Panc1 (cell line): ENCODE data around the gene TMOD3. TPM values are rescaled to one million over a fixed set of nuclear protein-coding genes. Genes with fewer than 3 reads are reported as not detected.

Experiments used
- ATAC-seq: fragments of 200-7000 bp; cut with Tn5 transposase; 2 replicates; pipeline ENCODE4 v1.9.1; 2020; ENCODE audit warnings: mild to moderate bottlenecking, moderate library complexity
- BruUV-seq: library from RNA; stranded (reverse); fragments of 400-500 nt; replicated peaks from 2 replicates; lab custom pipeline; 2021; lab: Mats Ljungman, UMichigan
- CTCF ChIA-PET: fragments of 300-600 bp; sonication (Branson Sonifier 250); formaldehyde crosslinking; loops from one replicate; lab custom pipeline; 2022; ENCODE audit warnings: antibody characterized with exemption; lab: Charles Lee
- POLR2A ChIA-PET: fragments of 300-600 bp; sonication (Branson Sonifier 250); formaldehyde crosslinking; loops from one replicate; lab custom pipeline; 2022; ENCODE audit warnings: antibody characterized with exemption; lab: Charles Lee
- DNase-seq: peaks from one replicate; pipeline ENCODE4 v3.0.0-alpha.2; 2010; ENCODE audit warnings: low read depth, low spot score
- H3K27ac ChIP-seq: 2 replicates; pipeline ENCODE4 v1.5.1; 2011; ENCODE audit warnings: mild to moderate bottlenecking, low read length, inconsistent platforms
- H3K27me3 ChIP-seq: fragments of 200-500 bp; sonication (Bioruptor generic); 2 replicates; pipeline ENCODE4 v1.6.0; 2014; ENCODE audit warnings: low read length, inconsistent platforms; ENCODE audit not compliant: control insufficient read depth, insufficient read depth
- H3K36me3 ChIP-seq: fragments of 200-500 bp; sonication (Bioruptor generic); 2 replicates; pipeline ENCODE4 v1.5.1; 2014; ENCODE audit warnings: inconsistent platforms, mild to moderate bottlenecking, low read length, moderate library complexity; ENCODE audit not compliant: control insufficient read depth, insufficient read depth
- H3K4me1 ChIP-seq: 2 replicates; pipeline ENCODE4 v1.5.1; 2011; ENCODE audit warnings: inconsistent platforms, mild to moderate bottlenecking, low read length, moderate library complexity; ENCODE audit not compliant: control insufficient read depth, insufficient read depth
- H3K4me3 ChIP-seq, 2 experiments: 2 replicates each; pipeline ENCODE4 v1.5.1; 2011 to 2012; ENCODE audit warnings: low read depth in 2 of 2, low read length in 2 of 2, mild to moderate bottlenecking in 2 of 2, inconsistent platforms in 1 of 2, moderate library complexity in 1 of 2
- H3K9me3 ChIP-seq: fragments of 200-500 bp; sonication (Bioruptor generic); 2 replicates; pipeline ENCODE4 v1.5.1; 2014; ENCODE audit warnings: low read depth, mild to moderate bottlenecking, inconsistent platforms, low read length, moderate library complexity; ENCODE audit not compliant: control insufficient read depth, insufficient read depth
- POLR2AphosphoS5 ChIP-seq: IDR thresholded peaks from 2 replicates; pipeline ENCODE4 v1.6.1; 2012; ENCODE audit warnings: mild to moderate bottlenecking, low read depth, low read length, moderate library complexity
- SIN3A ChIP-seq: IDR thresholded peaks from 2 replicates; pipeline ENCODE4 v1.6.1; 2012; ENCODE audit warnings: low read depth, mild to moderate bottlenecking, low read length, moderate library complexity, borderline replicate concordance; ENCODE audit not compliant: insufficient read depth
- TCF7L2 ChIP-seq: IDR thresholded peaks from 2 replicates; pipeline ENCODE4 v1.6.1; 2011; ENCODE audit warnings: mild to moderate bottlenecking, low read depth, low read length, inconsistent platforms
- in situ Hi-C: cut with HindIII; loops from 2 replicates; pipeline ENCODE4 v1.10.0; 2016; ENCODE audit warnings: low sequenced_read_pairs, low pct_unique_long_range_greater_than_20kb
- intact Hi-C: fragments of 100-400 bp; cut with micrococcal nuclease; formaldehyde crosslinking; loops from one replicate; pipeline ENCODE4 v1.10.0; 2022; ENCODE audit not compliant: unreplicated experiment
- total RNA-seq: library from RNA; stranded (reverse); gene quantifications from one replicate; pipeline ENCODE4 v1.2.1, GENCODE V29; 2021; ENCODE audit not compliant: unreplicated experiment
- TF ChIP-seq, protein P1 (sequence below), 2 experiments: IDR thresholded peaks; 2 replicates each; pipeline ENCODE4 v1.6.1; 2011 to 2012; ENCODE audit warnings: low read depth in 2 of 2, control low read depth in 1 of 2, low read length in 1 of 2, mild to moderate bottlenecking in 1 of 2, moderate library complexity in 1 of 2; ENCODE audit not compliant: insufficient read depth in 1 of 2
- TF ChIP-seq, protein P2 (sequence below): fragments of 450-650 bp; IDR thresholded peaks from 2 replicates; pipeline ENCODE4 v1.5.1; 2017; ENCODE audit warnings: mild to moderate bottlenecking

Gene TMOD3
- total RNA-seq, 1 experiment from 2014 or later, result 53.4 TPM

DNA sequence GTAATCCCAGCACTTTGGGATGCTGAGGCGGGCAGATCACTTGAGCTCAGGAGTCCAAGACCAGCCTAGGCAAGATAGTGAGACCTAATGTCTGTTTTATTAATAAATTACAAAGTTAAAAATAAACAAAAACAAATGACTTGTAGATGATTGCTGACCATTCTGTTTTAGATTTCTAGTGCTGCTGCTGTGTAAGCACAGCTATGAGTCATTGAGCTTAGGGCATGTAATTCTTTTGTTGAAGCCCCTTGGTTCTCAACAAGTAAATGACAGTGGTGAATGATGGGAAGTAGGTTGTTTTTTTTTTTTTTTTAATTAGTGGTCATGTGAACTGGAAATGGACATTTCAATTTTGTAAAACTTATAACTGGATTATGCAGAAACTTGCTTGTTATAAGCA lies 78.9 kb downstream of the TMOD3 start:
- Histone ChIP-seq H3K27me3 (no peaks in the 10 kb centered on the region), H3K4me1 (peaks cover 11% of the 10 kb centered on the region; the same call in 1 of the 2 replicates), H3K4me3 (no peak overlapping the region), H3K27ac (no peak overlapping the region), H3K36me3 (peaks cover 4% of the 10 kb centered on the region; the same call in 1 of the 2 replicates), H3K9me3 (no peaks in the 10 kb centered on the region)
- no peak for TF ChIP-seq SIN3A
- TF ChIP-seq, protein P1, sequence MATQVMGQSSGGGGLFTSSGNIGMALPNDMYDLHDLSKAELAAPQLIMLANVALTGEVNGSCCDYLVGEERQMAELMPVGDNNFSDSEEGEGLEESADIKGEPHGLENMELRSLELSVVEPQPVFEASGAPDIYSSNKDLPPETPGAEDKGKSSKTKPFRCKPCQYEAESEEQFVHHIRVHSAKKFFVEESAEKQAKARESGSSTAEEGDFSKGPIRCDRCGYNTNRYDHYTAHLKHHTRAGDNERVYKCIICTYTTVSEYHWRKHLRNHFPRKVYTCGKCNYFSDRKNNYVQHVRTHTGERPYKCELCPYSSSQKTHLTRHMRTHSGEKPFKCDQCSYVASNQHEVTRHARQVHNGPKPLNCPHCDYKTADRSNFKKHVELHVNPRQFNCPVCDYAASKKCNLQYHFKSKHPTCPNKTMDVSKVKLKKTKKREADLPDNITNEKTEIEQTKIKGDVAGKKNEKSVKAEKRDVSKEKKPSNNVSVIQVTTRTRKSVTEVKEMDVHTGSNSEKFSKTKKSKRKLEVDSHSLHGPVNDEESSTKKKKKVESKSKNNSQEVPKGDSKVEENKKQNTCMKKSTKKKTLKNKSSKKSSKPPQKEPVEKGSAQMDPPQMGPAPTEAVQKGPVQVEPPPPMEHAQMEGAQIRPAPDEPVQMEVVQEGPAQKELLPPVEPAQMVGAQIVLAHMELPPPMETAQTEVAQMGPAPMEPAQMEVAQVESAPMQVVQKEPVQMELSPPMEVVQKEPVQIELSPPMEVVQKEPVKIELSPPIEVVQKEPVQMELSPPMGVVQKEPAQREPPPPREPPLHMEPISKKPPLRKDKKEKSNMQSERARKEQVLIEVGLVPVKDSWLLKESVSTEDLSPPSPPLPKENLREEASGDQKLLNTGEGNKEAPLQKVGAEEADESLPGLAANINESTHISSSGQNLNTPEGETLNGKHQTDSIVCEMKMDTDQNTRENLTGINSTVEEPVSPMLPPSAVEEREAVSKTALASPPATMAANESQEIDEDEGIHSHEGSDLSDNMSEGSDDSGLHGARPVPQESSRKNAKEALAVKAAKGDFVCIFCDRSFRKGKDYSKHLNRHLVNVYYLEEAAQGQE (IDR thresholded peaks at IDR 0.05; ENCODE audit: insufficient read depth in 1 of 2, low read depth in 2 of 2, low read length in 1 of 2), result no peak
- TF ChIP-seq, protein P2, sequence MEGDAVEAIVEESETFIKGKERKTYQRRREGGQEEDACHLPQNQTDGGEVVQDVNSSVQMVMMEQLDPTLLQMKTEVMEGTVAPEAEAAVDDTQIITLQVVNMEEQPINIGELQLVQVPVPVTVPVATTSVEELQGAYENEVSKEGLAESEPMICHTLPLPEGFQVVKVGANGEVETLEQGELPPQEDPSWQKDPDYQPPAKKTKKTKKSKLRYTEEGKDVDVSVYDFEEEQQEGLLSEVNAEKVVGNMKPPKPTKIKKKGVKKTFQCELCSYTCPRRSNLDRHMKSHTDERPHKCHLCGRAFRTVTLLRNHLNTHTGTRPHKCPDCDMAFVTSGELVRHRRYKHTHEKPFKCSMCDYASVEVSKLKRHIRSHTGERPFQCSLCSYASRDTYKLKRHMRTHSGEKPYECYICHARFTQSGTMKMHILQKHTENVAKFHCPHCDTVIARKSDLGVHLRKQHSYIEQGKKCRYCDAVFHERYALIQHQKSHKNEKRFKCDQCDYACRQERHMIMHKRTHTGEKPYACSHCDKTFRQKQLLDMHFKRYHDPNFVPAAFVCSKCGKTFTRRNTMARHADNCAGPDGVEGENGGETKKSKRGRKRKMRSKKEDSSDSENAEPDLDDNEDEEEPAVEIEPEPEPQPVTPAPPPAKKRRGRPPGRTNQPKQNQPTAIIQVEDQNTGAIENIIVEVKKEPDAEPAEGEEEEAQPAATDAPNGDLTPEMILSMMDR, result no peak
- no peak for TF ChIP-seq POLR2AphosphoS5
- no peak for TF ChIP-seq TCF7L2
- POLR2A ChIA-PET, result no interaction called here
- no peak for ATAC-seq
- in situ Hi-C loops, result no loop called here
- CTCF ChIA-PET, result no interaction called here
- no TSS peak for BruUV-seq
- no peak for DNase-seq
- intact Hi-C loops, result no loop called here

DNA sequence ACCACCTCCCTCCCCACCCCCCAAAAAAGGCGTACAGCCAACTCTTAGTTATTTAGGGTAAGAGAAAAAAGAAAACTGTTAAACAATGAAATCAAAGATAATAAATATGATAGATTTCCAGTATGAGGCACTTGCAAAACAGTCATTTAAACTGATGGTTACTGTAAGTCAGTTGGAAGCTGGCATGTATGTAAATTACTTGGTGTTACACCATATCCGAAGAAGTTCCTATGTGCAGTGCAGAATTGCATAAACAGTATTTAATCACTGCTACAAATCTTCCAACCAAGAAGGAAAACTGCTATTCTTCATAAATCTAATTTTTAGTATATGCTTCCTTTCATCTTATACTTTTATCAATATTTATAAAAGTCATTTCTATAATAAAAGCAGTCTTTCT lies 80.1 kb downstream of the TMOD3 start:
- CTCF ChIA-PET, result no interaction called here

More for the DNA sequence above, 80.1 kb downstream of the TMOD3 start:
- TF ChIP-seq POLR2AphosphoS5 (no peak), TCF7L2 (no peak), SIN3A (no peak)
- TF ChIP-seq, protein P1 (IDR thresholded peaks at IDR 0.05; ENCODE audit: insufficient read depth in 1 of 2, low read depth in 2 of 2, low read length in 1 of 2), result no peak
- TF ChIP-seq, protein P2, result no peak
- no TSS peak for BruUV-seq
- Histone ChIP-seq H3K27me3 (no peaks in the 10 kb centered on the region), H3K9me3 (no peaks in the 10 kb centered on the region), H3K4me3 (no peak overlapping the region), H3K4me1 (peaks cover 11% of the 10 kb centered on the region; the same call in 1 of the 2 replicates), H3K27ac (no peak overlapping the region), H3K36me3 (peaks cover 4% of the 10 kb centered on the region; the same call in 1 of the 2 replicates)
- in situ Hi-C loops (no loop called here), intact Hi-C loops (no loop called here)
- DNase-seq (no peak), ATAC-seq (no peak)
- POLR2A ChIA-PET, result no interaction called here
